Nephron progenitor cell (in vitro differentiated cells): ENCODE data around the gene PVALEF.

Source experiments
- DNase-seq: peaks from one replicate; pipeline ENCODE4 v3.0.0; 2021
- H3K27ac Mint-ChIP-seq: 2 replicates; pipeline ENCODE4 v1.8.0; 2021; ENCODE audit warnings: mild to moderate bottlenecking, moderate library complexity, mixed read lengths
- H3K27me3 Mint-ChIP-seq: 2 replicates; pipeline ENCODE4 v1.8.0; 2021; ENCODE audit warnings: mild to moderate bottlenecking, low read depth, mixed read lengths; ENCODE audit not compliant: poor library complexity
- H3K36me3 Mint-ChIP-seq: 2 replicates; pipeline ENCODE4 v1.8.0; 2021; ENCODE audit warnings: low read depth, mixed read lengths
- H3K4me1 Mint-ChIP-seq: 2 replicates; pipeline ENCODE4 v1.8.0; 2021; ENCODE audit warnings: mixed read lengths
- H3K4me3 Mint-ChIP-seq: 2 replicates; pipeline ENCODE4 v1.8.0; 2021; ENCODE audit warnings: mild to moderate bottlenecking, moderate library complexity, mixed read lengths
- H3K9me3 Mint-ChIP-seq: 2 replicates; pipeline ENCODE4 v1.8.0; 2021; ENCODE audit warnings: mild to moderate bottlenecking, moderate library complexity, mixed read lengths
- TF ChIP-seq, protein P1 (sequence below): fragments of 200-600 bp; sonication (generic); IDR thresholded peaks from 2 replicates; pipeline ENCODE4 v1.5.0; 2021; ENCODE audit warnings: antibody characterized with exemption

PVALEF gene

DNA sequence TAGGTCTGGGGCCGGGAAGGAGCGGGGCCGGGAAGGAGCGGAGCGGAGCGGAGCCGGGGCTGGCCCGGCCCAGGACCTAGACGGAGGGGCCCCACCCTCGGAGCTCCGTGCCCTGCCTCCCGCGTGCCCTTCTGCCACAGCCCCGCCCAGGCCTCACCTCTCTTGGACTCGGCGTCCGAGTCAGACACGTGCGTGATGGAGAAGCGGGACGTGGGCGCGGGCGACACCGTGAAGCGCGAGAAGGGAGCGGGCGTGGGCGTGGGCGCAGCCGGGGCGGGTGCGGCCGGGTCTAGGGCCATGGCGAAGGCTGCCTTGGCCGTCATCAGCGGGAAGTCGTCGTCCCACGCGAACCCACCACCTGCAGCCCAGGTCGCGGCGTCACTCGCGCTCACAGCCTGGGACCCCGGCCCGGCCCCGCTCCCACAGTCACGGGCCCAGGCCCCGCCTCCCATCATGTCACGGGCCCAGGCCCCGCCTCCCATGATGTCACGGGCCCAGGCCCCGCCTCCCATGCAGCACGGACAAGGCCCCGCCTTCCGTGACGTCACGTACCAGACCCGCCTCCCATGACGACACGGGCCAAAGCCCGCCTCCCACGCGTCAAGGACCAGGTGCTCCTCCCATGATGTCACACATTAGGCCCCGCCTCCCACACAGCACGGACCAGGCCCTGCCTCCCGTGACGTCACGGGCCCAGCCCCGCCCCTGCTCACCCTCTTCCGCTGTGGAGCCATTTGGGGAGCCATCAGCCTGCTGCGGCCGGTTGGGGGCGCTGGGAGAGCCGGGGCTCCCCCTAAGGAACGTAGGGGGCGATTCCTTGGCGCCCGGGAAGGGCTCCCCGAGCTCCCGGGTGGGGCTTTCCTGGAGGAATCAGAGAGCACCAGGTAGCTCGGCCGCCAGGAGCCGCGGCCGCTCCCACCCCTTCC, 45.8 kb upstream of the PVALEF start:
- DNase-seq = peak; percentile 96
- H3K27me3 Mint-ChIP-seq = no peaks in the 10 kb centered on the region
- peak overlapping the region; percentile 70 for H3K4me3 Mint-ChIP-seq
- H3K9me3 Mint-ChIP-seq = no peaks in the 10 kb centered on the region
- TF ChIP-seq, protein P1, sequence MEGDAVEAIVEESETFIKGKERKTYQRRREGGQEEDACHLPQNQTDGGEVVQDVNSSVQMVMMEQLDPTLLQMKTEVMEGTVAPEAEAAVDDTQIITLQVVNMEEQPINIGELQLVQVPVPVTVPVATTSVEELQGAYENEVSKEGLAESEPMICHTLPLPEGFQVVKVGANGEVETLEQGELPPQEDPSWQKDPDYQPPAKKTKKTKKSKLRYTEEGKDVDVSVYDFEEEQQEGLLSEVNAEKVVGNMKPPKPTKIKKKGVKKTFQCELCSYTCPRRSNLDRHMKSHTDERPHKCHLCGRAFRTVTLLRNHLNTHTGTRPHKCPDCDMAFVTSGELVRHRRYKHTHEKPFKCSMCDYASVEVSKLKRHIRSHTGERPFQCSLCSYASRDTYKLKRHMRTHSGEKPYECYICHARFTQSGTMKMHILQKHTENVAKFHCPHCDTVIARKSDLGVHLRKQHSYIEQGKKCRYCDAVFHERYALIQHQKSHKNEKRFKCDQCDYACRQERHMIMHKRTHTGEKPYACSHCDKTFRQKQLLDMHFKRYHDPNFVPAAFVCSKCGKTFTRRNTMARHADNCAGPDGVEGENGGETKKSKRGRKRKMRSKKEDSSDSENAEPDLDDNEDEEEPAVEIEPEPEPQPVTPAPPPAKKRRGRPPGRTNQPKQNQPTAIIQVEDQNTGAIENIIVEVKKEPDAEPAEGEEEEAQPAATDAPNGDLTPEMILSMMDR = peak; percentile 13
- H3K27ac Mint-ChIP-seq = peak overlapping the region; percentile 48
- no peaks in the 10 kb centered on the region for H3K36me3 Mint-ChIP-seq
- H3K4me1 Mint-ChIP-seq = peaks cover 12% of the 10 kb centered on the region

DNA sequence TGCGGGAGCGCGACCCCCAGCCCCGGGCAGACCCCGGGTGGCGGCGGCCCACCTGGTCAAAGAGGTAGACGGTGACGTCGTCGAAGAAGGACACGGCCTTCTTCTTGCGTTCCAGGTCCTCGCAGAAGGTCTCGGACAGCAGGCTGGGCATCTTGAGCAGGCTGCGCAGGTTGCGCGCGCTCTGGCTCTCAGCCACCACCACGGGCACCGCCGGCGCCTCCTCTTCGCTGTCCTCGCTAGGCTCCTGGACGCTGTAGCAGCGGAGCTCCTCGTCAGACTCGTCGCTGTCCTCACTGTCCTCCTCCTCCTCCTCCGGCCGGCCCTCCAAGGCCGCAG, 45.2 kb upstream of the PVALEF start:
- TF ChIP-seq, protein P1 = no peak
- H3K4me3 Mint-ChIP-seq = no peak overlapping the region
- H3K27ac Mint-ChIP-seq = no peak overlapping the region
- H3K4me1 Mint-ChIP-seq = peaks cover 12% of the 10 kb centered on the region
- no peaks in the 10 kb centered on the region for H3K27me3 Mint-ChIP-seq
- DNase-seq = no peak
- H3K9me3 Mint-ChIP-seq = no peaks in the 10 kb centered on the region
- H3K36me3 Mint-ChIP-seq = no peaks in the 10 kb centered on the region

DNA sequence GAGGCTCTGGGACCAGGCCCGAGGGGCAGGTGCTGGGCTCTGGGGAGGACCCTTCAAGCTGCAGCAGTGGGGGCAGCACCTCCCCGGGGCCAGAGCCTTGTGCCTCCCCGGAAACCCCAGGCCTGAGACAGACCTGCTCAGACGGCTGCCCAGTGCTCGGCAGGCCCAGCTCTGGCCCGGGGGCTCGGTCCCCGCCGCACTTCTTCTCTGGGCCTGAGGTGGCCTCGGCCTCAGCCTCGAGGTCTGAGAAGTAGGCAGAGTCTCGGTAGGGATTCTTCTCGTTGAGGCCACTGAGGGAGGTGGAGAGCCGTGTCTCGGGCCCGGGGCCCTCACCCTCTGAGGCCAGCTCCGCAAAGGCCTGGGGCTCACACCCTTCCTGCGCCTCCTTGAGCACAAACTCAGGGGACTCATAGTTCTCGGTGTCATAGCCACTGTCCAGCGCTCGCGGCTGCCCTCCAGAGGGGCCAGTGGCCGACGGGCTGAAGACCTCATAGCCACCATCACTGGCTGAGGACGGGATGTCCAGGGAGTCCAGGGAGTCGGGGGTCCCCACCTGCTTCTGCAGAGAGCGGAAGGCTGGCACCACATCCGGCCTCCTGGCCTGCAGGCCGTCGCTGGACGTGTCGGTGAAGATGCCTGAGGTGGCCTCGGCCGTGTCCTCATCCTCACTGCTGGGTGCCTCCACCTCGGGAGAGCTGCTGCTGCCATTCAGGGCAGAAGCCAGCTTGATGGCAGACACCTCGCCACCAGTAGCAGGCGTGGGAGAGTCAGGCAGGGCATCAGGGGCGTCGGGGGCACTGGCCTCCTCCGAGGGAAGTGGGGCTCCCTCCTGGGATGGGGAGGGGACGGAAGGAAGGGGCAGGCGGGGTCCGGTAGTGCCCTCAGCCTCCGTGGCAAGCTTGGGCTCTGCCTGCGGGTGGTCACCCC, 44.3 kb upstream of the PVALEF start:
- Mint-ChIP-seq H3K27me3 (no peaks in the 10 kb centered on the region), H3K36me3 (no peaks in the 10 kb centered on the region), H3K4me1 (peaks cover 12% of the 10 kb centered on the region), H3K27ac (no peak overlapping the region), H3K4me3 (no peak overlapping the region), H3K9me3 (no peaks in the 10 kb centered on the region)
- TF ChIP-seq, protein P1 = no peak
- DNase-seq = no peak

DNA sequence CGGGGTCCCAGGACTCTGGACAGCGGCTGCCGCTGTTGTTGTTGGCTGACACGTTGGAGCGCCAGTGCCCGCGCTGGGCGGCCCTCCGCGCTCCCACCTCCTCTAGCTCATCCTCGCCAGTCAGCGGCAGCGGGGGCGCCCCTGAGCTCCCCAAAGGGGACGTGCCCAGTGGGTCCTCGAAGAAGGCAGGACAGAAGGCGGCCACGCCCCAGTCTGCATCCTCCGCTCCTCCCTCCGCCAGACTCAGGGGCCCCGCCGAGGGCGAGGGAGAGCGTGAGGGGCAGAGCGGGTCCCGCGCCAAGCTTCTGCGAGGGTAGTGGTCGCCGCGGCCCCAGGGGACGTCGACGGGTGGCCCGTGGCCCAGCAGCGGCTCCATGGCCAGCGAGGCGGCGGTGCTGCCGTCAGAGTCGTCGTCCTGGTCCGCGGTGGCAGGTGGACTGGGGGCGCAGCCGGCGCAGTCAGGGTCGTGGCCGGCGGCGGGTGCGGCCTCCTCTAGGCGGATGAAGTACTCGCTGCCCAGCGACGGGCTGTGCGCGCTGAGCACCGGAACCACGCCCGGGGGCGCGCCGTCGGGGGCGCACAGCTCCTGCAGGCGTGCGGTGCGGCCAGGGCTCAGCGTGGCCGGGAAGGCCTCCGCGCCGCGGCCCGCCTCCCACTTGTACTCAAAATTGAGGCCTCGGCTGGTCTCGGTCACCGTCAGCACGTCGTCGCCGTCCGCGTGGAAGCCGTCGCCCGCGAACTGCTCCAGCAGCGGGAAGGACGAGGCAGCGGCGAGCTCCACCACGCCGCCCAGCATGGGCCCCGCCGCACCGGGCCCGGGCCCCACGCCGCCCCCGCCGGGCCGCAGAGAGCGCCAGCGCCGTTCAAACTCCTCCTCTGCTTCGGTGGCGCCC, 43.2 kb upstream of the PVALEF start:
- no peak for DNase-seq
- H3K4me1 Mint-ChIP-seq = peaks cover 10% of the 10 kb centered on the region
- H3K4me3 Mint-ChIP-seq = no peak overlapping the region
- no peaks in the 10 kb centered on the region for H3K9me3 Mint-ChIP-seq
- no peaks in the 10 kb centered on the region for H3K27me3 Mint-ChIP-seq
- H3K36me3 Mint-ChIP-seq = no peaks in the 10 kb centered on the region
- TF ChIP-seq, protein P1 = no peak
- H3K27ac Mint-ChIP-seq = no peak overlapping the region
